Brain microvascular endothelial cell (primary cell): ENCODE results near the gene APLP2.

ENCODE experiments used
- DNase-seq: peaks from one replicate; pipeline ENCODE4 v3.0.0-alpha.2; 2020
- H3K27ac ChIP-seq: fragments of 250-450 bp; sonication (Bioruptor Pico); 2 replicates; pipeline ENCODE4 v1.5.1; 2020; ENCODE audit warnings: mild to moderate bottlenecking, moderate library complexity
- H3K27me3 ChIP-seq: fragments of 250-450 bp; sonication (Bioruptor Pico); replicated peaks from 2 replicates; pipeline ENCODE4 v1.5.1; 2020; ENCODE audit warnings: mild to moderate bottlenecking
- H3K36me3 ChIP-seq: fragments of 250-450 bp; sonication (Bioruptor Pico); replicated peaks from 2 replicates; pipeline ENCODE4 v1.5.1; 2020; ENCODE audit warnings: mild to moderate bottlenecking
- H3K4me3 ChIP-seq: 2 replicates; pipeline ENCODE4 v1.5.1; 2011; ENCODE audit warnings: low read depth, mild to moderate bottlenecking, control low read depth, low read length, moderate library complexity
- in situ Hi-C: cut with HindIII; loops from 2 replicates; pipeline ENCODE4 v1.10.0; 2017; ENCODE audit warnings: low sequenced_read_pairs, low pct_ligation_motif_present
- TF ChIP-seq, protein P1 (sequence below): IDR thresholded peaks from 2 replicates; pipeline ENCODE4 v1.5.1; 2011; ENCODE audit warnings: low read depth, mild to moderate bottlenecking, moderate library complexity, low read length, control low read depth, inconsistent platforms; ENCODE audit errors: missing control alignments

The APLP2 gene

DNA sequence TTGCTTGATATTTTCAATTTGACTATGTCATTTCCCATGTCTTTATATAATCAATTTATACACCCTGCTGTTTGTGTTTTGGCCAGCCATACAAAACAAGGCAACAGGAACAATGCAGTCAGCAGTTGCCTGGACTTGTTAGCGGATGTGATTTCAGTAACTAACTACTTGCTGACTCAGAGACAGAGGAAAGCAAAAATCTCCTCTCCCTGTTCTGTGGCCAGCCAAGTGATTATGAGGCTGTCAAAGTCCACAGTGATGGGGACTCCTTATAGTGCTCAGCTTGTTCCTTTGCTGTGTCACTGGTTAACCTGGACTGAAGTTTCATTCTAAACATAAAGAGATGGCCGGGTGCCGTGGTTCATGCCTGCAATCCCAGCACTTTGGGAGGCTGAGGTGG is 32.6 kb upstream of the APLP2 start:
- Histone ChIP-seq H3K4me3 (no peak overlapping the region), H3K27ac (no peak overlapping the region), H3K36me3 (no peaks in the 10 kb centered on the region), H3K27me3 (no peaks in the 10 kb centered on the region)
- TF ChIP-seq, protein P1, sequence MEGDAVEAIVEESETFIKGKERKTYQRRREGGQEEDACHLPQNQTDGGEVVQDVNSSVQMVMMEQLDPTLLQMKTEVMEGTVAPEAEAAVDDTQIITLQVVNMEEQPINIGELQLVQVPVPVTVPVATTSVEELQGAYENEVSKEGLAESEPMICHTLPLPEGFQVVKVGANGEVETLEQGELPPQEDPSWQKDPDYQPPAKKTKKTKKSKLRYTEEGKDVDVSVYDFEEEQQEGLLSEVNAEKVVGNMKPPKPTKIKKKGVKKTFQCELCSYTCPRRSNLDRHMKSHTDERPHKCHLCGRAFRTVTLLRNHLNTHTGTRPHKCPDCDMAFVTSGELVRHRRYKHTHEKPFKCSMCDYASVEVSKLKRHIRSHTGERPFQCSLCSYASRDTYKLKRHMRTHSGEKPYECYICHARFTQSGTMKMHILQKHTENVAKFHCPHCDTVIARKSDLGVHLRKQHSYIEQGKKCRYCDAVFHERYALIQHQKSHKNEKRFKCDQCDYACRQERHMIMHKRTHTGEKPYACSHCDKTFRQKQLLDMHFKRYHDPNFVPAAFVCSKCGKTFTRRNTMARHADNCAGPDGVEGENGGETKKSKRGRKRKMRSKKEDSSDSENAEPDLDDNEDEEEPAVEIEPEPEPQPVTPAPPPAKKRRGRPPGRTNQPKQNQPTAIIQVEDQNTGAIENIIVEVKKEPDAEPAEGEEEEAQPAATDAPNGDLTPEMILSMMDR: no peak
- in situ Hi-C loops: no loop called here
- peak; percentile 70 for DNase-seq

DNA sequence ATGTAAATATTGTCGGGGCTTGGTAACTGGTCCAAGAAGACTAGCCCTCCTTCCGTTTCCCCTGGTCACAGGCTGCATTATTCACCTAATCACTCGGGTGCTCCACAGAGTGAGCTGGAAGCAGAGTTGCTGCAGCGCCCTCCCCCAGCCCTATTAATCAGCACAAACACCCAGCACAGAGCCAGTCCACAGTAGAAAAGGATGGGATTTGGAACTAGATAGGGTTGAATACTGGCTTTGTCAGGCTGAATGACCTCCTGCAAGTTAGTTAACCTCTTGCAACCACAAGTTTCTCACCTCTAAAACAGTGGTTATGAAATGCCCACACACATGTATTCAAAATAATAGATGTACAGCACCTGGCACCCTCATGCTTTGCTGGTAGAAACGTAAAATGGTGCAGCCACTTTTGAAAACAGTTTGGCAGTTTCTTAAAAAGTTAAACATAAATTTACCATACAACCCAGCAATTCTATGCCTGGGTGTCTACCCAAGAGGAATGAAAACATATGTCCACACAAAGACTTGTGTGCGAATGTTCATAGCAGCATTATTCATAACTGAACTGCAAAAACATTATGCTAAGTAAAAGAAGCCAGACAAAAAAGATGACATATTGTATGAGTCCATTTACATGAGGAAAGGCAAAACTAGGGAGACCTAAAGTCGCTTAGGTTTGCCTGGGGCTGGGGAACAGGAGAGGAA is 31.7 kb upstream of the APLP2 start:
- DNase-seq: peak; percentile 19
- H3K27me3 ChIP-seq: no peaks in the 10 kb centered on the region
- TF ChIP-seq, protein P1: no peak
- in situ Hi-C loops: no loop called here
- no peak overlapping the region for H3K27ac ChIP-seq
- no peak overlapping the region for H3K4me3 ChIP-seq
- H3K36me3 ChIP-seq: no peaks in the 10 kb centered on the region

DNA sequence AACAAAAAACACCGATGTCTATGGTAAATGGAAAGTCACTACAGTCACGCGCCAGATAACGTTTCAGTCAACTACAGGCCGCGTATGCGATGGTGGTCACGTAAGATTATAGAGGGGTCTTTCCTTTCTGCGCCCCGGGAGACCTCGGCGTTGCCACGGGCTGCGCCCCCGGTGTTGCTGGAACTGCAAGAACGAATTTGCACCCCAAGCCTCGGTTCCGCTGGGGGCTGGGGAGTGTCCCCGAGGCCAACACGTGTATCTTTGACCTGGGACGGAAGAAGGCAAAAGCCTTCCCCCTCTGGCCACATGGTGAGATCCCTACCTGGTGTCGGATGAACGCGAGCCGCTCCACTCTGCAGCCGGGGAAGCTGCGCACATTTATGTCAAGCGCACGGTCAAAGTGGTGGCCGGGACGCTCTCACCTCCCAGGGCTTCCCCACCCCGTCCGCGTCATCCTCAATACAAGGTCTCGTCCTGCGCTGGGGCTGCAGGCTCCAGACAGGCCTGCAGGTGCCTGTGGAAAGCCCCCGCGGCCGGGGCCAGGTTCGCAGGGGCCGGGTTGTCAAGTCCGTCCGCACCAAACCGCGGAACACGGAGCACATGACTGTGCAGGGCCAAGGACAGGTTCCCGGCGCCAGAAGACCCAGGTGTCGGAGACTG is 29.3 kb upstream of the APLP2 start:
- in situ Hi-C loops: no loop called here
- H3K4me3 ChIP-seq: no peak overlapping the region
- no peak for DNase-seq
- no peaks in the 10 kb centered on the region for H3K36me3 ChIP-seq
- H3K27me3 ChIP-seq: no peaks in the 10 kb centered on the region
- TF ChIP-seq, protein P1: no peak
- H3K27ac ChIP-seq: no peak overlapping the region

DNA sequence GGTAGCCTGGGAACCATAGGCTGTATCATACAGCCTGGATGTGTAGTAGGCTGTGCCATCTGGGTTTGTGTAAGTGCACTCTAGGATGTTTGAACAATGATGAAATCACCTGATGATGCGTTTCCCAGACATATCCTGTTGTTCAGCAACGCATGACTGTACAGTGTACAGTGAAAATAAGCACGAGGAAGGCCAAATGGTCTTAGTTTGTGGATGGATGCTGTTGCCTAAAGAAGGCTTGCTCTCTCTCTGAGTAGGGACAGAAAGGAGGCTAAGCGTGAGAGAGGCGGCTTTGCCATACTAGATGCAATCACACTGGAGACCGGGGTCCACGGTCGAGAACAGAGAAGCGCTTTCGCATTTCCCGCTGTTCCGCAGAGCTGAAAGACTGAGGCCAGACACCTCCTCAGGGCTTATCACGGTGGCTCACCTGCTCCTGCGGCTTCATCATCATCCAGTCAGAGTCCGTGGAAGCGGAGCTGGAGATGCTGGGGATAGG is 27.6 kb upstream of the APLP2 start:
- peak overlapping the region; percentile 14 for H3K27ac ChIP-seq
- TF ChIP-seq, protein P1: no peak
- peak; percentile 92 for DNase-seq
- H3K36me3 ChIP-seq: no peaks in the 10 kb centered on the region
- no peak overlapping the region for H3K4me3 ChIP-seq
- in situ Hi-C loops: no loop called here
- no peaks in the 10 kb centered on the region for H3K27me3 ChIP-seq

DNA sequence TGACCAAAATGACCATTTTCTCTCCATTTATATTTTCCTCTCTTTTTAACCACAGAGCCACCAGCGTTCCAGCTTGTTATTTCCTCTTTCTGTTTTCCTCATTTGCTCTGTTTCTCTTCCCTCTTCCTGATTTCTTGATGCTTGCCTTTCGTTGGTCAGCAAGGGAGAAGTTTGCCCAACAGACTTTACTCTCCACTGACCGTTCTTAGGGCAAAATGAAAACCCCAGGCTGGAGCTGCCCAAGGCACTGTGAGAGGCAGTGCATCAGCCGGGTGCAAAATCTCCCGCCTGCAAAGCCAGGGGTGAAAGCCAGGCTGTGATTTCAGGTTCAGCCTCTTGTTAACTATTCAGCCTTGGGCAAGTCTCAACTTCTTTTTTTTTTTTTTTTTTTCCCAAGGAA is 26.1 kb upstream of the APLP2 start:
- Histone ChIP-seq H3K27ac (no peak overlapping the region), H3K27me3 (no peaks in the 10 kb centered on the region), H3K4me3 (no peak overlapping the region), H3K36me3 (no peaks in the 10 kb centered on the region)
- in situ Hi-C loops: no loop called here
- no peak for DNase-seq
- TF ChIP-seq, protein P1: no peak
